Stimulated activated CD8-positive, alpha-beta memory T cell treated with anti-CD3 and anti-CD28 coated beads, Interleukin-12 subunit alpha, Interleukin-12 subunit beta, amount 100 ng/mL, for 4 hours (primary cell): ENCODE results near the gene SDCCAG8.
"Not testable (repeated sequence)": the region's sequence is repeated elsewhere in the genome, so short reads cannot be mapped to it uniquely, and the experiment has no call there.

ENCODE experiments used
- DNase-seq: peaks from one replicate; pipeline ENCODE4 v3.0.0-alpha.2; 2020; ENCODE audit warnings: low read depth

The SDCCAG8 gene

DNA sequence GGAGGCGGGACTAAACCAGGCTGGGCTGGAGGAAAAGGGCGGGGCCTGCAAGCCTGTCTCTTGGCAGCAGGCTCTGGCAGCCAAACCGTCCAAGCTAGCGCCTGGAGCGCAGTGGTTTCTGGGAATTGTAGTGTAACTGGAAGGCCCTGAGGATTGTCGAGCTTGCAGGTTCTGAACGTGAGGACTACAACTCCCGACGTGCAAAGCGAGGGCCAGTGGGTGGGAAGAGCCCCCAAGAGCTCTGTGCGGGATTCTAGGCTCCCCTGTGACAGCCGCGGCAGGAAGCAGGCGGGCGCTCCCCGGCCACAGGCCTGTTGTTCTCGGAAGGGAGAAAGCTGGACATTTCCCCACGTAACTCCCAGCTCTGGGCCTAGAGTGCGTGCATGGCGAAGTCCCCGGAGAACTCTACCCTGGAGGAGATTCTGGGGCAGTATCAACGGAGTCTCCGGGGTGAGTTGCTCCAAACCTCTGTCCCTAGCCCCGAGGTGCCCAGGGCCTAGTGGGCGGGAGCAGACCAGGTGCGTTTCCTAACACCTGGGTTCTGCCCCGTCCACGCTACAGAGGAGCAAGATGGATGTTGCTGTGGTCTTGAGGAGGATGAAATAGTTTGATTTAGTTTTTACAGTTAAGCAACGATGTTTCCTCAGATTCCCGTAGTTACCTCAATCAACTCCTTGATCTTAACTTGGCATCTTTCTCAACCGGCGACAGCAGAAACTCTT, at the start of gene SDCCAG8:
SDCCAG8 (plus strand) TSS at position 251 of the 722 bp plus-strand sequence; CDS start at position 384, 133 bp downstream.
- DNase-seq: peak; percentile 82

DNA sequence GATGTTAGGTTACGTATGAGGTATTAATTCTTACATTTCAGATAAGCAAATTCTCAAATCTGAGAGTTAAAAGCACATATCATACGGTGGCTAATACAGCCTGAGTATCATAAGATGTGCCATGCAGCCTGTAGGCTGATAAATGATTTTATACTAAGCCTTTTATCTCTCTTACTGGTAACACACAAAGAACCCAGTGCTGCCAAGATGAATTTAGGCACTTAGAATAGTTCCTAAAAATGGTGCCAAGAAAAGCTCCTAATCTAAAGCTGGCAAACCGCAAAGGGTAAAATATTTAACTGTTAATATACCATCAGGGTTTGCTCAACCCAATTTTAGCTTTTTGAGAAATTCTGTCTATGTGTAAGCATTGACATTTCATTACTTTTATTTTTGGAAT, 43.9 kb upstream of the SDCCAG8 start:
- not testable (repeated sequence) for DNase-seq

DNA sequence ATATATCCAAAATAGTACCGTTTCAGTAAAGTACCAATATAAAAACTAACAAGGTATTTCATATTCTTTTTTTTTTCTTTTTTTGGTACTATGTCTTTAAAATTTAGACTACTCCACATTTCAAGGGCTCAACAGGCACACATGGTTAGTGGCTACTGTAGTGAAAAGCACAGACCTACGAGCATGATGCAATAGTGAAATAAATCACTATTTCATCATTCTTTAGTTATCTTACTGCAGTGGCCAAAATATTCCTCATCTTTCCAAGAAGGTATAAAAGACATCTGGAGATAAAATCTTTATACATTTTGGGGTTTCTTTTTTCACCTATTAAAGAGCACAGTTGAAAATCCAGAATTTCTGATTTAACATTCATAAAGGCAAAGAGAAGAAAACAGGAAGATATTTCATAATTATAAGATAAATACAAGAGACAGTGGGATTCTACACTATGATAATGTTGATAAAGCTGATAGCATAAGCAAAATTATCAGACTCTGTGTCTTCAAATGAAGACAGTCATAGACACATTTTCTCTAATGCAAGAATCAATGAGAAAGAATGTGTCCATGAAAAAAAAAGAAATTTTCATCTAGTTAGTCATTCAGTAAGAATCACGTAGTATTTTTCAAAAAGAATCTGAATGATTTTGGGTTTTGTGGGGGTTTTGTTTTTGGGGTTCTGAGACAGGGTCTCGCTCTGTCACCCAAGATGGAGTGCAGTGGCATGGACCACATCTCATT, 42.6 kb upstream of the SDCCAG8 start:
- DNase-seq: no peak

DNA sequence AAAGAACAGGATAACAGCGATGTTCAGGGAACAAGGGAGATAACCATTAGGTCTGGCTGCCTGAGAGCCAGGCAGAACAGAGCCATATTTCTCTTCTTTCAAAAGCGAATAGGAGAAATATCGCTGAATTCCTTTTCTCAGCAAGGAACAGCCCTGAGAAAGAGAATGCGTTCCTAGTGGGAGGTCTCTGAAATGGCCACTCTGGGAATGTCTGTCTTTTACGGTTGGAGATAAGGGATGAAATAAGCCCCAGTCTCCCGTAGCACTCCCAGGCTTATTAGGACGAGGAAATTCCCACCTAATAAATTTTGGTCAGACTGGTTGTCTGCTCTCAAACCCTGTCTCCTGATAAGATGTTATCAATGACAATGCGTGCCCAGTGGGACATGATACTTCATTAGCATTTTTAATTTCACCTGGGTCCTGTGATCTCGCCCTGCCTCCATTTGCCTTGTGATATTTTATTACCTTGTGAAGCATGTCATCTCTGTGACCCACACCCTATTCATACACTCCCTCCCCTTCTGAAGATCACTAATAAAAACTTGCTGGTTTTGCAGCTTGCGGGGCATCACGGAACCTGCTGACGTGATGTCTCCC, 40.5 kb upstream of the SDCCAG8 start:
- not testable (repeated sequence) for DNase-seq

DNA sequence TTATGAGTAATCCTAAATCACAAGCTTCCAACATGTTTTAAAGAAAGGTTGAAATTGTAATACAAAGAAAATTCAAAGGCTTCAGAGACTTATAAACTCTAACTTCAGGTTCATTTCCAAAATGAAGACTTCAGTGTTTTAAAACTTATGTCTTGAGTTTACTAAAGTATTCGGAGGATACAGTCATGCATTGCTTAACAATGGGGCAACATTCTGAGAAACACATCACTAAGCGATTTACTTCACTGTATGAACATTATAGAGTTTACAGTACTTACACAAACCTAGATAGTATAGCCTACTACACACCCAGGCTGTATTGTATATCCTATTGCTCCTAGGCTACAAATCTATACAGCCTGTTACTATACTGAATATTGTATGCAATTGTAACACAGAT, 39.1 kb upstream of the SDCCAG8 start:
- no peak for DNase-seq

DNA sequence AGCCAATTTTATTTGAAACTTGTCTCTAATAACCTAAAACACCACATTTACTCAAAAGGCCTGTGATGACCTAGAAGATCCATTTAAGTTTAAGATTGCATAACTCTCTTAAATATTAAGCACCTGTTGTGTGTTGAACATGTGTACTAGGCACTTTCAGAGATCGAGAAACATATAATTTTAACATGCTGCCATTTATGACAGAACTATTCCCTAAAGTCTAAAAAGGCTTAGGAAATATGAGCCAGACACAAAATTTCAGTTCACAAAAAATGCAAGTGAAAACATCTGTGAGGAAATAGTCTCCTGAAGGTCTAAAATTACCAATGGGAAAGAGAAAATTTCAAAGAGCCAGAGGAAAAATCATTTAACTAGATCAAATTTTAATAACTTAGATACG, 38.5 kb upstream of the SDCCAG8 start:
- no peak for DNase-seq

DNA sequence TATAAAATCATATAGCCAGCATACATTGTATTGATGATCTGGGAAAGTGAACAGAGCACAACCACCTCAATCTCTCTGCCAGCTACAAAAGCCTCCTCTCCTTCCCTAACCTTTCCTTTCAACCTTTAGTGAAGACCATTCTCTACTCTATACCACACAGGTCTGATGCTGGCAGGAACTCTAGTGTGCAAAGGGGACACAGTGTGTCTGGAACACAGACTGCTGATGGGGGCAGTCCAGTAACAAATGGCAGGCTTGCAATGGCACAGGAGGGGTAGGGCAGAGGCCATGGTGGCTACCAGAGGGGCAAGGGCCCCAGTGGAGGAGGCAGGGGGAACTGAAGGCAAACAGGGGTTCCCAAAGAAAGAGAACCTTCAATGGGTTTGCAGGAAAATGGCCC, 37.8 kb upstream of the SDCCAG8 start:
- DNase-seq: no peak

DNA sequence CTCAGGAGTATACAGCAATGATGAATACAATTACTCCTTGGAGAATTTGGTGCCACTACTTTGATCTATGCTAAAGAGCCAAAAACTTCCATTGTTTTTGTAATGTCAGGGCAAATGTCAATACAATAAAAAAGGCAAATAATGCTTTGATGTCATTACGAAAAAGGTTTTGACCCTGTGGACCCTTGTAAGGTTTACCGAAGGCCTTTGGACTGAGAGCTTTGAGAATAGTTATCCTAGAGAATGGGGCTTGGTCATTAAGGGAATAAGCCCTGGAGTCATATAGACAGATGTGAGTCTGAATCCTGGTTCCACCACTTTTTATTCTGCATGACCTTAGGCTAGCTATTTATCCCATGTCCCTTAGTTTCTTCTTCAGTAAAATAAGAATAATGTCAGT, 28.2 kb upstream of the SDCCAG8 start:
- DNase-seq: no peak

DNA sequence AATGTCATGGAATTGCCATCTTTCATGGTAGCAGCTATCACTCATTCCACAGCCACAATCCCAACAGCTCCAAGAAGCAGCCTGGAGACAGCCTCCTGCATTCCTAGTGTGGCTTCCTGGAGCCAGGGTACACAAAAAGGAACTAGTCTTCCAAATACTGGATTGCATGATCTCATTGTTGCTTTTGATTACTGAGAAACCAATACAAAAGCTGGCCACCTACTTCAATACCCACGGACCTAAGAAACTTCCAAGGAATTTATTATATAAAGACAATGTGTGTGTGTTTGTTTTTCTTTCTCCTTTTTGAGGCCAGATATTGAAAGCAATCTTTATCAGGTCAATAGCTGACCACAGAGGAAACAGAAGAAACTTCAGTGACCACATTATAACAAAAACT, 26.3 kb upstream of the SDCCAG8 start:
- DNase-seq: no peak

DNA sequence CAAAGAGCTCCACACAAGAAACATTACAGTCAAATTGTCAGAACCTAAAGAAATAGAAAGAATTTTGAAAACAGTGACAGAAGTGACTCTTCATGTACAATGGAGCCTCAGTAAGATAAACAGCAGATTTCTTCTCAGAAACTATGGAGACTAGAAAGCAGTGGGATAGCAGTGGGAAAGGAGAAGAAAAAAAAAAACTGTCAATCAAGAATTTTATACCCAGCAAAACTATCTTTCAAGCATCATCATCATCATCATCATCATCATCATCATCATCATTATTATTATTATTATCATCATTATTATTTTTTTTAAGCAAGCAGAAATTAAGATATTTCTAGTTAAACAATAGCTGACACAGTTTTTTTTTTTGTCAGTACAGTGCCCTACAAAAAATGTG, 24.9 kb upstream of the SDCCAG8 start:
- DNase-seq: no peak

DNA sequence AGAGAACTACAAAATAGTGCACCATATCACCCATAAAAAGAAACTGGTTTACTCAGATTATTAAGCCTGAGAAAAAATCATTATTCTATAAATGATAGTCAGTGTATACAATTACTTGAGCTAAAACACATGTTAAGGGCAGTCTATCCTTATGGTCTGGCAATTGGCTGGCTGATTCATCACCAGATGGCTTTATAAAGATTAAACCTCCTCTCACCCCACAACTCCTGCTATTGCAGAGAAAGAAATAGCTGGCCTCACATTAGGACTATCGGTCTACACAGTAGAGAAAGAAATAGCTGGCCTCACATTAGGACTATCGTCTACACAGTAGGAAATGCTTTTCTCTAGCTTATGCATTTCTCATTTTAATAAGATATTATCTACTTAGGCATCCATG, 21.9 kb upstream of the SDCCAG8 start:
- no peak for DNase-seq

DNA sequence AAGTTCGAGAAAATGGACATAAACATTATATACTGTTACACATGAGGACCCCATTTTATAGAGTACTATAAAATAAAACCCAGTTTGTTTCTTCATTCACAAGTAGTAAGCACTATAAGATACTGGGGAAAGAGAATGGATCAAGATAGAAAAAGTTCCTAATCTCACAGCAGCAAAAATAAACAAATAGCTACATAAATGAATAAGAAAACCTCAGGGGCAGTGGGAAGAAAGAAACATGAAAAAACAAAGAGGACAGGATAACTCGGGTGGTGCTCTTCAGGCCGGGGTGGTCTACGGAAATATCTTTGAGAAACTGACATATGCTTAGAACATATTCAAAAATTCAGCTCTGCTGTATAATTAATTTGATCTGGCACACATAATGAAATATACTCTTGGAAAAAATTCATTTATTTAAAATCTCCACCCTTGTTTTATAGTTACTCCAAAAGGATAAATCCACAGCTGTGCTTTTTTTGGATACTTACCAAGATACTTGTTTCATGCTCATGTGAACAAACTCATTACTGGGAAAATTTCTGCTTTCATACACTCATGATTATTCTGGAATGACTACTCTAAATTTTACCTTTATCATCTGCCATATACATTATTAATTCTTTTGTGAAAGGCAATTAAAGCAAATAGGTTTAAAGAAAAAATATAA, 20.7 kb upstream of the SDCCAG8 start:
- DNase-seq: no peak

DNA sequence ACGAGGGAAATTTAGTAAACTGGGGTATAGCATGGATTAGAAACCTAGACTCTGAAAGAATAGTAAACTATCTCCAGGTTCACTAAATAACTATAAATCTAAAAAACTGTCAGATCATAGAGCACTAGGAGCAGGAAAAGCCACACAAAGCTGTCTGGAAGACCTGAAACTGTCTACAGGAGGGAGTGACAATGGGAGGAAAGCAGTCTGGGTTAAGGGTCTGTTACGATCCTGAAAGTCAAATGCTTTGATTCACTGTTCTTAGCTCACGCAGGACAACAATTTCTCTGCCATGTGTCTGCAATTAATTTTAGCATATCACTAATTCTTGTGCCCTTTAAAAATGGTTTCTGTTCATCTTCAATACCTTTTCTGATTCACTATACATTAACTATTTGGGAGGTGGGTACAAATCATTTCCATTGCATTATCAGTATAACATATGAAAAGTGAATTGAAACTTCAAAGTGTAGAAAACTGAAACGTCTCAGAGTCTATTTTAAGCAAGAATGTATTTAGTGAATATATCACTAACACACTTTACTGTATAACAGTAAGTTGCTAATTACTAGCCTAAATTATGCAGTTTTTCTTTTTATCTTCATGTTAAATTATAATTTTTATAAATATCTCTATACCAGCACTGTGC, 19.1 kb upstream of the SDCCAG8 start:
- no peak for DNase-seq

DNA sequence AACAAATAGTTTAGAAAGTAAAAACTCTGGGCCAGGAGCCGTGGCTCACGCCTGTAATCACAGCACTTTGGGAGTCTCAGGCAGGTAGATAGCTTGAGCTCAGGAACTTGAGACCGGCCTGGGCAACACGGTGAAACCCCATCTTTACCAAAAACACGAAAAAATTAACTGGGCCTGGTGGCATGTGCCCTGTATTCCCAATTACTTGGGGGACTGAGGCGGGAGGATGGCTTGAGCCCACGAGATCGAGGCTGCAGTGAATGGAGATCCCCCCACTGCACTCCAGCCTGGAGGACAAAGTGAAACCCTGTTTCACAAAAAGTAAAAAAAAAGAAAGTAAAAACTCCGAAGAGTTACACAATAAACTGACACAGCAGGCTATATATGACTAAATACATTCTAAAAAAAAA, 11.4 kb upstream of the SDCCAG8 start:
- no peak for DNase-seq

DNA sequence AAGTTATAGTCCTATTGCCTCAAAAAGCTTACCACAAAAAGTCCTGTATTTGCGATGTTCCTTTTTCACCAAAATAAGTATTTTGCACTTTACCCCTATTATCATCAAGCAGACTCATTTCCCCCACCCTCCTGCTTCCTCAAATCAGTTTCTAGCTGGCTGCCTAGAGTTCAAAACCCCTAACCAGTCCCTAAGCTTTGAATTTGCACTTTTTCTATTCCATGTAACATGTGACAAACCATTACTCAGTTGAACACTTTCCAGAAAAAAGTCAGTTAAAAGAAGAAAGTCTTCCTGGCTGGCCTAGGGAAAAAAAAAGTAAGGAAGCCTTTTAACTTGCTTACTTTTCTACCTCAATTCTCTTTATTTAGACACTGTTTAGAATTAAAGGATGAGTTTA, 8.9 kb upstream of the SDCCAG8 start:
- no peak for DNase-seq

DNA sequence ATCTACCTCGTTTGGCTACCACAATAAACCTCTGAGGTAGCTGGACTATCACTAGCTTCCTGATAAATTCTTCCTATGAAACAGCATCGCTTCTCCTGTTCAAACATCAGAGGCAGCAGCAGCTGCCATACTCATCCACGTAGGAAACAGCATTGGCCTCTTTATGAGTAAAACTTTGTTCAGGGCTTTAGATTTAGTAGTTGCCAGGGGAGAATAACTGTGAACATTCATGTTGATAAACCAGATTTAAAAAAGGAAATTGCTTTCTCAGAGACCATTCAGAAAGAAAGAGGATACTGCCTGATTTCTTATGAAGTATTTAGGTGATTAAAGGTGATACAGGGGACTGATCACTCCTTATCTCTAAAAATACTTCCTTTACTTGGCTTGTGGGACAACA, 7.9 kb upstream of the SDCCAG8 start:
- no peak for DNase-seq

DNA sequence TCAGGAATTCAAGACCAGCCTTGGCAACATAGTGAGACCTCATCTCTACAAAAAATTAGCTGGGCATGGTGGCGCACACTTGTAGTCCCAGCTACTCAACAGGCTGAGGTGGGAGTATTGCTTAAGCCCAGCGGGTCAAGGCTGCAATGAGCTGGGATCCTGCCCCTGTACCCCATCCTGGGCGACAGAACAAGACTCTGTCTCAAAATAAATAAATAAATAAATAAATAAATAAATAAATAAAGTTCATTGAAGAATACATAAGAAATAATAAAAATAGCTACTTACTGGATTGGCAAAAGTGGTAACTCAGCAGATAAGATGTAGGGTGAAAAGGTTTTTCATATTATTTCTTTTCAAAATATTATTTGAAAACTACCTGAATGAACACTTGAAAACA, 6.6 kb upstream of the SDCCAG8 start:
- no peak for DNase-seq

DNA sequence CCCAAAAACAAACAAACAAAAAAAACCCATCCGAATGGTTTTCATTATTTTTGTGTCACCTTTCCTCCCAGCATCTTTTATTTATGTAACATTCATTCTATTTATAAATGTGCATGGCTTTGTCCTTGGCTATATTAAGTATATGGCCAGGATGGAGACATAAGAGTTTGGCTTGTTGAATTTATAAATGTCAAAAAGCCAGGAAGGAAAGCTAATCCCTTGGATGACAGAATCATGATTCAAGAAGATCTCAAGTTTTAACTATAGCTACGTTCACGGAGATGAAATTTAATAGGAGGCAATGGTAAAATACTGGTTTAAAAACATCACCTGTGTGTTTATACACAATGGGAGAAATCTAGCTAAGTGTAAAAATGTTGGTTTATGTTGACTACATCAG, 5.7 kb upstream of the SDCCAG8 start:
- DNase-seq: no peak

DNA sequence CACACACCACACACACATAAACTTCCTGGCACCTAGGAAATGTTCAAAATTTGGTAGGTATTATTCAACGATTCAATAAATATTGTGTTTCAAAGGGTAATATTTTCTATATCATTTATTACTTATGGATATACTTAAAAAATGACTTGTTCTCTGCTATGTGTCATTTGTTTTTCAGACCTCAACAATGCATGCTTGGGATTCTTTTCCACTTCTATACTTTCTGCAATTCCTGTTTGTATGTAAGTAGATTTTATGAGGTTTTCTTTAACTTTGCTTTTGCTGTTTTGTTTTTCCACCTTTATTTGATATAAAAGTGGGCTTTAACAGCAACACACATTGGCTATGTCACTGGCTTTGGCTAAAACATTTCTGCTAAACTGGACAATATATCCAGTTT, 4.3 kb upstream of the SDCCAG8 start:
- DNase-seq: no peak

DNA sequence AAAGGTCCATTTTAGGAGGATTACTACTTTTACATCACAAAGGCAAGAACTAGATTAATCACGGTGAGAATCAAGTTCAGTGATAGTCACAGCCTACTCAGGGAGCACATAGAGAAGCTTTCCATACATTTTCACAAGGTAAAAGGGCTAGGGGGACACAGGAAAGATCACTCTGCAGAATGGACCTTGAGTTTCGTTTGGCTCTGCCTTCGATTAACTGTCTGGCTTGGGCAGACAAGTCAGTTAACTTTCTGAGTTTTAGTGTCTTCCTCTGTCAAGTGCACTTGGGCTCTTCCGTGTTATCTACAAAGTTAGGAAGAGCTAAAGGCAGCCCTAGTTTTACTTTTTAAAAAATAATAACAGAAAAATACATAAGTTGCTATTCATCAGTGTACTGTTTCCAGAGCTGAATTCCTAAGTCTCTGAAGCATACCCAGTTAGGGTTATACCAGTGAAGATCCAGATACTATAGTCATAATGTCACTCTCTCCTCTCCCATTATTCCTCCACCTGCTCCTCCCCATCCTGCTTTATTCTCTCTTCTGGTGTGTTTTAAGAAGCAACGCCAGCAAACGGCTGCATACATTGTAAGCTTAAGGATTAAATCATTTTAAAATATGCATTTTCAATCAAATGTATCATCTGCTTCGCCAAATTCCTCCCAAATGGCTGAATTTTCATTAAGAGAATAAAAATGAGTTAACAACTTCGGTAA, 2.5 kb upstream of the SDCCAG8 start:
- no peak for DNase-seq

DNA sequence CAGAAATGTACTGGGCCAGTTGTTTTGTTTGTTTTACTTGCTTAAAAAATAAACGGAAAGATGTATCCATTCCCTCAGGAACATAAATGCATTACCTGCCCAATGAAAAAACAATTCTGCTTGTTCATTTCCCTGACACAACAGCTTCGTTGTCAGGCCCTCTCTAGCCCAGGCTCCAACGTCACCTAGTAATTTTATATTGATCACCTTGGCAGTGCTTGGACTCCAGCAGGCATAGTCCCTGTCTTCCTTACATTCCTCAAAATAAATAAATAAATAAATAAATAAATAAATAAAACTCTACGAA, 2.0 kb upstream of the SDCCAG8 start:
- no peak for DNase-seq
